ENCODE results near the gene AKR1D1.
"Not testable (repeated sequence)": the region's sequence is repeated elsewhere in the genome, so short reads cannot be mapped to it uniquely, and the experiment has no call there.

AKR1D1 gene, protein sequence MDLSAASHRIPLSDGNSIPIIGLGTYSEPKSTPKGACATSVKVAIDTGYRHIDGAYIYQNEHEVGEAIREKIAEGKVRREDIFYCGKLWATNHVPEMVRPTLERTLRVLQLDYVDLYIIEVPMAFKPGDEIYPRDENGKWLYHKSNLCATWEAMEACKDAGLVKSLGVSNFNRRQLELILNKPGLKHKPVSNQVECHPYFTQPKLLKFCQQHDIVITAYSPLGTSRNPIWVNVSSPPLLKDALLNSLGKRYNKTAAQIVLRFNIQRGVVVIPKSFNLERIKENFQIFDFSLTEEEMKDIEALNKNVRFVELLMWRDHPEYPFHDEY

GRCh38 chr7:138076196-138076595 lies at the start of gene AKR1D1:
AKR1D1 (plus strand) TSS chr7:138076459; CDS start chr7:138076519, 60 bp downstream.
- DNase-seq = no peak

- DNase-seq = no peak
Observed at GRCh38 chr7:138027100-138027499, 49.2 kb upstream of the AKR1D1 start.

DNA sequence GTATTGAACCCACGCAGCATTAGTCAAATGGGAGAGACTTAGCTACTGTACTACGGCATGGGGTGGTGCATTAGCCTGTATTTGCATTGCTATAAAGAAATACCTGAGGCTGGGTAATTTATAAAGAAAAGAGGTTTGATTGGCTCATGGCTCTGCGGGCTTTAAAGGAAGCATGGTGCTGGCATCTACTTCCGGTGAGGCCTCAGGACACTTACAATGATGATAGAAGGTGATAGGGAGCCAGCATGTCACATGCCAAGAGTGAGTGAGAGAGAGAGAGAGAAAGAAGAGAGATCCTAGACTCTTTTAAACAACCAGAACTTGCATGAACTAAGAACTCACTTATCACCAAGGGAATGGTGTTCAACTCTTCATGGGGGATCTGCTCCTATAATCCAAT lies 47.1 kb upstream of the AKR1D1 start:
- DNase-seq = no peak

DNA sequence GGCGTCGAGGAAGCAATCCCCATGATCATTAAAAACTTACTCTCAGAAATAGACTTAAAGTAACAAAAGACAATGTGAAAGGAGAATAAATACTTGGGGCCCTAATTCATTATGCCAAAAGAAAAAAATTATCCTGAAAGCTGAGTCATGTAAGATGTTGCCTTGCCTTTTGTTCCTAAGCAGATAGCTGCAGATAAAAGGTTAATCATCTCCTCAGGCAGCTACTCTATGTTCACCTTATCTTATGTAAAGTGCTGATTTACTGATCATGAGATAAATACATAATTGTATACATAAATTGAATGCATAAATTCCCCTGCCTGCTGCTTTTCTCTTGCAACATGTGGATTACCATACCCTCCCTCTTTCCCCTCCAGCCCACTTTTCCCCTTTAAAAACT lies 46.3 kb upstream of the AKR1D1 start:
- DNase-seq = no peak

- DNase-seq = no peak
Observed at GRCh38 chr7:138030679-138031351, 45.4 kb upstream of the AKR1D1 start.

GRCh38 chr7:138032186-138032585 lies 44.1 kb upstream of the AKR1D1 start:
- DNase-seq = no peak

DNA sequence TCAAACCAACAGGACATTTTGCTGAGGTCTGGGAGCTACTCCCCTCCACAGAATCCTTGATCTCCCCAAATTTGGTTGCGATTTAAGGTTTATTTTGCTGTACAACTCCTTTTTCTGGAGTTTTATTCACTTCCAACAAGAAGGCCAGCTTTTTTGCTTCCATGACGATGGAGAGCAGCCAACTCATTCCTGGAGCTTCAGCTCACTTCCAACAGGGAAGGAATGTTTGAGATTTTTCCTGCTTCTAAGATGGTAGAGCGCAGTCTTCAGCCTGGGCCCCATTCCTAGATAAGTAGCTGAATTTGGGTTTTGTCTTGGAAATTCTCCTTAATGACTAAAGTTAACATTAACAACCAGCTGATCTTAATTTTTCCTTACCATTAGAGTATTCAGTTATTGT lies 43.5 kb upstream of the AKR1D1 start:
- DNase-seq = no peak

DNA sequence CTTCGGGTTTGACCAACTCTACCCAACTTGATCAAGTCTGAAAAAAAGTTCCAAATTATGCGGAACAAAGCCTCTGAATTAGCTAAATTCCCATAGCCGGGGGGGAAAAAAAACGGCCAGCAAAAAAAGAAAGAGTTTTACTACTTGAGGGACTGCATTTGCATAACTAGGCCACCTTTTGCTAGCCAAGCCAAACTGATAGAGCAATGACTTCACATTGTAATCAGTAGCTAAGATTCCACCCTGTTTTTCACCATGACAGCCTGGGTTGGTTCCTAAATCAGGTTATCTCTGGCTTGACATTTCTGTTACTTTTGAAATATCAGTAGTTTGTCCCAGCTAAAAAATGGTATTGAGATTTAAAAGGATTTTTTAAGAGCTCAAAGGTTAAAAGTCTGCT lies 43.0 kb upstream of the AKR1D1 start:
- DNase-seq = no peak

DNA sequence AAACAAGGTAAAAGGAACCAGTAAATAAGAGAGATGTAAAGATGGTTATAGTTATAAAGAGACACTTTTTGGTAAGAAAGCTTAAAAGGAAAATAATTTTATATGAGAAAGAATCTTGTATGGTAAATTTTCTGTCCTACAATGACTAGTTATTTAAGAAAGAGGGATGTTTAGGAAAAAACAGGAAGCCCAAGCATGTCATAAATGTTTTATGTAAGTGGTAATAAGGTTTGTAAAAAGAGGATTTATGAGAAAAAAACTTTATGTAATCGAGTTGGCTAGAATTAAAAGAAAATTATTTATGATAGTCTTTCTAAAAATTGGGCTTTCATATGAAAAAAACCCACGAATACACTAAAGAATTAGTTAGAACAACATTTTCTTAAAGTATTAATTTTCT lies 40.1 kb upstream of the AKR1D1 start:
- no peak for DNase-seq

DNA sequence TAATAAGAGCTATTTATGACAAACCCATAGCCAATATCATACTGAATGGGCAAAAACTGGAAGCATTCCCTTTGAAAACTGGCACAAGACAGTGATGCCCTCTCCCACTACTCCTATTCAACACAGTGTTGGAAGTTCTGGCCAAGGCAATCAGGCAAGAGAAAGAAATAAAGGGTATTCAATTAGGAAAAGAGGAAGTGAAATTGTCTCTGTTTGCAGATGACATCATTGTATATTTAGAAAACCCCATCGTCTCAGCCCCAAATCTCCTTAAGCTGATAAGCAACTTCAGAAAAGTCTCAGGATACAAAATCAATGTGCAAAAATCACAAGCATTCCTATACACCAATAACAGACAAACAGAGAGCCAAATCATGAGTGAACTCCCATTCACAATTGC lies 36.2 kb upstream of the AKR1D1 start:
- DNase-seq = not testable (repeated sequence)

GRCh38 chr7:138044897-138045296 lies 31.4 kb upstream of the AKR1D1 start:
- no peak for DNase-seq

DNA sequence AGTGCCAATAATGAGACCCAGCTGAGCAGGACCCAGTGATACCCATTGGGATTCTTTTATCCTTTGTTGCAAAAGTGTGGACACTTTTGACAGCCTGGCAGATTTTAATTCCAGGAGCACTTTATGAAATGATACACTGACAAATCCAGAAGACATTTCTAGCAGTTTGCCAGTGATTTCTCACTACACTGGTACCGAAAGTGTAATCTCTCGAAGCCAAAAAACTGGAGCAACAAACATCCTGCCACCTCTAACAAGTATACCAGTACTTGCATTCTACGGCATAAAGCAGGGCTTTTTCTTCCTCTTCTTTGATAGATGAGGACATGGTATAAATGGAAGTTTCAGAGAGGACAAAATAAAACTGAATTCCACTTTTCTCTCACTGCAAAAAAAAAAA lies 28.4 kb upstream of the AKR1D1 start:
- no peak for DNase-seq

DNA sequence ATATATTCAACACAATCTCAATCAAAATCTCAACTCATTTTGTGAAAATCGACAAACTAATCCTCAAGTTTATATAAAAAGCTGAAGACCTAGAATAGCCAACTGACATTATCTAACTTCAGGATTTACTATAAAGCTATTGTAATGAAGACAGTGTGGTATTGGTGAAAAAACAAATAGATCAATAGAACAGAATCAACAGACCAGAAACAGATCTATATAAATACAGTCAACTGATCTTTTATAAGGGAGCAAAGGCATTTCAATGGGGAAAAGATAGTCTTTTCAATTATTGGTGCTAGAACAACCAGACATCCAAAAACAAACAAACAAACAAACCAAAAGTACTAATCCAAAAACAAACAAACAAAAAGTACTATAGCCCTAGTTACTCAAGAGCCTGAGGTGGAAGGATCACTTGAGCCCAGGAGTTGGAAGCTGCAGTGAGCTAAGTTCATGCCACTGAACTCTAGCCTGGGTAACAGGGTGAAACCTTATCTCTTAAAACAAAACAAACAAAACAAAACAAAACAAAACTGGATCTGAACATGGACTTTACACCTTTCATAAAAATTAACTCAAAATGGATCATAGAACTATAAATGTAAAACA lies 26.6 kb upstream of the AKR1D1 start:
- no peak for DNase-seq

GRCh38 chr7:138051712-138052247 lies 24.5 kb upstream of the AKR1D1 start:
- DNase-seq = not testable (repeated sequence)

DNA sequence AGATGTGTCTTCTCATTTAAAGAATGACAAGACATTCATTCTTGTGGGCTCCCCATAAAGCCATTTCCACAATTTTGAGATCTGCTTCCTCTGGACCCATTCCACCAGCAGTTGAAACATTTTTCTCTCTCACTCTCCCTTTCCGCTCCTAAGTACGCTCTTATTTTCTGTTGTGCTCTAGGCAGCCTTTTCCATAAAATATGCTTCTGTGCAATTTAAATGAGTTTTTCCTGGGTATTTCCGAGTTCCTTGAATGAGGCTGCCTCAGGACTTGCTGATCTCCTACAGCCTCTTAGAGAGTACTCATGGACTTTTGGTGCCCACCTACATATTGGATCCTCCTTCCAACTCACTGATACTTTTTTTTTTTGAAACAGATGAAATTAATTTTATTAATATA lies 23.6 kb upstream of the AKR1D1 start:
- DNase-seq = no peak

GRCh38 chr7:138055698-138056097 lies 20.6 kb upstream of the AKR1D1 start:
- not testable (repeated sequence) for DNase-seq

DNA sequence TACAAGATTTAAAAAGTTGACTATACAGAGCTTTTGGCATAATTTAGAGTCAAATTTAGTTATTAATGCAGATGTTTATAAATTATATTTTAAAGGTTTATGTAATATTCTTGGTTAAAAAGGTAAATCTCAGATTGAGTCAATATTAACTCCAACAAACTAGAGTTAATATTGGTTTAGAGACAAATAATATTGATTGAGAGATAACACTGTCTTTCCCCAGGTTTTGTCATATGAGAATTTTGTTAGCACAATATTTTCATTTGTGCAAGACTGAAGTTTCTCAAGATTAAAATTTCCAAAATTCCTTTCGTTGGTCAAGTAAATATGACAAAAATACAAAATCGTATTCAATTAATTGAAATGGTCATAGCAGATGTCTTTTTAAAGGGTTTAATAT lies 12.9 kb upstream of the AKR1D1 start:
- no peak for DNase-seq

- DNase-seq = no peak
Observed at GRCh38 chr7:138064856-138065357, 11.4 kb upstream of the AKR1D1 start.

DNA sequence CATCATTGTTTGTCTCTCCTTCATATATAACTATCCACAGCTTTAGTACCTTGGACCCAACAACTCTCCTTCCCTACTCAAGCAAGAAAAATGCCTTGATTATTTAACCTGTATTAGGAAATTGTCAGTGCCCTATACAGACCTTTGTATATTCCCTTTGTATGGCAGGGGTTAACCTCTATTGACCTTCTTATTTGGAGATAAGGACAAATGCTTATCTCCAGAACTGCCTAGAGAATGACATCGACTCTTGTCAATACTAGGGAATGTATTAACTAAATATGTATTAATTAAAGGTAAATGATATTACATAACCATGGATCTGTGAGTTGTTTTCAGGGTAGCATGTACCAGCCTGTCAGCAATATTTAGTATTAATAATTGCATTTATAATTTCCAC lies 10.4 kb upstream of the AKR1D1 start:
- no peak for DNase-seq

- DNase-seq = no peak
Observed at GRCh38 chr7:138066954-138067394, 9.3 kb upstream of the AKR1D1 start.

DNA sequence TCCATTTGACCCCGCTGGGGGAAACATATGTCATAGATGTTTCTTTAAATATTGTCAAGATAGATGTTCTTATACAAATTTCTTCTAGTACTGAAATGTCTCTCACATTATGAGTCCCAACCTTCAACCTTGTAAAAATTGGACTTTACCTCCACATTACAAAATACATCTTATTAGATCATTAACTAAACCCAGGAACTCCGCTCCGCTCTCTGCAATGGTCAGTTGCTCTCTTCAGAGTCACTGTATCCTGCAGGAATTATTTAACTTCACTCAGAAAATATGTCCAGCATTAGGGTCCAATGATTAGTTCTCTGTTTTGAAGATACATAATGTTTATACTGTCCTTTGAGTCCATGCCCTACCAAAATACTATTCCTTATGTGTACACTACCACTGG lies 8.5 kb upstream of the AKR1D1 start:
- no peak for DNase-seq

DNA sequence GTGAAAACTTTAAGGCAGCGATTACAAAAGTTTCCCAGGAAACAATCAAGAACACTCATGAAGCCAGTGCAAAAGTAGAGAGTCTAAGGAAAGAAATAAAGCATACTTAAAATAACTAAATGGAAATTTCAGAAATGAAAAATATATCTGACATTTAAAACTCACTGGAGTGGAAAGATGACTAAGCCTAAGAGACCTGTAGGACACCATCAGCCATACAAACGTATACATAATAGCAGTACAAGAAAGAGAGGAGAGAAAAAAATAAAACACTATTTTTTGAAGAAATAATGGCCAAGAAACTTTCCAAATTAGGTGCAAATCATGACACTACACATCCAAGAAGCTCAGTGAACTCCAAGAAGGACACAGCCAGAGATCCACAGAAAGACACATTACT lies 5.4 kb upstream of the AKR1D1 start:
- DNase-seq = no peak

GRCh38 chr7:138072726-138073125 lies 3.5 kb upstream of the AKR1D1 start:
- no peak for DNase-seq

- no peak for DNase-seq
Observed at GRCh38 chr7:138074121-138074520, 2.1 kb upstream of the AKR1D1 start.
